Transverse colon (tissue), 4 donors: Measurements from ENCODE around the gene SLC24A3. TPM values are rescaled to one million over a fixed set of nuclear protein-coding genes. Genes with fewer than 3 reads are reported as not detected.

Experiments
- DNase-seq: peaks from one replicate; pipeline ENCODE4 v3.0.0-alpha.2; 2019
- H3K27ac ChIP-seq, 4 donors: fragments of 200-600 bp; sonication (generic); 2 replicates each; pipeline ENCODE4 v1.5.1; 2016 to 2018; ENCODE audit warnings: inconsistent platforms in 4 of 4
- H3K27me3 ChIP-seq: fragments of 200-600 bp; sonication (generic); 2 replicates; pipeline ENCODE4 v1.5.1; 2017; ENCODE audit warnings: inconsistent platforms
- H3K36me3 ChIP-seq, 4 donors: fragments of 200-600 bp; sonication (generic); 2 replicates each; pipeline ENCODE4 v1.5.1; 2017 to 2019; ENCODE audit warnings: inconsistent platforms in 4 of 4
- H3K4me1 ChIP-seq, 4 donors: fragments of 200-600 bp; sonication (generic); 2 replicates each; pipeline ENCODE4 v1.5.1; 2017 to 2020; ENCODE audit warnings: inconsistent platforms in 4 of 4
- H3K4me3 ChIP-seq, 4 donors: fragments of 200-600 bp; sonication (generic); 1 replicate in 1 of 4; 2 replicates in 3 of 4; pipeline versions ENCODE4 v1.5.1 to v1.6.1; 2017 to 2019; ENCODE audit warnings: inconsistent platforms in 4 of 4
- H3K9me3 ChIP-seq, 2 donors: fragments of 200-600 bp; sonication (generic); 2 replicates each; pipeline ENCODE4 v1.5.1; 2017 to 2019; ENCODE audit warnings: inconsistent platforms in 2 of 2
- CTCF ChIP-seq, 5 experiments: fragments of 200-600 bp in 3 of 5; fragments of 450-650 bp in 2 of 5; sonication (generic) in 3 of 5; IDR thresholded peaks; 1 replicate in 2 of 5; 2 replicates in 3 of 5; pipeline ENCODE4 v1.5.1; 2016 to 2017; ENCODE audit warnings: antibody characterized with exemption in 5 of 5, inconsistent platforms in 3 of 5, mild to moderate bottlenecking in 2 of 5, moderate library complexity in 1 of 5
- EP300 ChIP-seq: sonication (generic); formaldehyde crosslinking; IDR thresholded peaks from one replicate; pipeline ENCODE4 v1.6.1; 2017; ENCODE audit warnings: antibody characterized with exemption, low read depth
- POLR2A ChIP-seq: fragments of 450-650 bp; IDR thresholded peaks from one replicate; pipeline ENCODE4 v1.6.1; 2016; ENCODE audit warnings: antibody characterized with exemption, mild to moderate bottlenecking, moderate library complexity
- POLR2AphosphoS5 ChIP-seq, 3 donors: sonication (generic); formaldehyde crosslinking; IDR thresholded peaks; one replicate each; pipeline ENCODE4 v1.6.1; 2016; ENCODE audit warnings: antibody characterized with exemption in 3 of 3
- WGBS, 2 donors: methylation state at CpG; one replicate each; pipeline ENCODE4 v1.1.5; 2018; ENCODE audit warnings: low coverage in 1 of 2; 5-methylcytosine and 5-hydroxymethylcytosine counted together
- in situ Hi-C, 4 donors: fragments of 200-750 bp; cut with MboI; loops; one replicate each; pipeline versions ENCODE4 v1.15.0 to v1.15.1; 2017; ENCODE audit warnings: low sequenced_read_pairs in 3 of 4, low pct_ligation_motif_present in 1 of 4, low pct_unique_long_range_greater_than_20kb in 1 of 4
- intact Hi-C: fragments of 100-400 bp; cut with DNase I; formaldehyde crosslinking; loops from one replicate; pipeline ENCODE4 v1.15.1; 2023; ENCODE audit warnings: low total_unique reads
- total RNA-seq, 4 donors: library from RNA; depleted of rRNA; stranded (reverse); fragments of >200 nt; gene quantifications; one replicate each; pipeline ENCODE4 v1.1.0, GENCODE V29; 2016

SLC24A3 gene
- total RNA-seq, 4 donors from 2014 or later = 4.4 to 6.7 (median 4.6) TPM

- Histone ChIP-seq H3K36me3 (no peaks in the 10 kb centered on the region), H3K27ac (no peak overlapping the region), H3K27me3 (no peaks in the 10 kb centered on the region), H3K4me3 (no peak overlapping the region), H3K4me1 (peaks cover 0 to 9% (median 4%) of the 10 kb centered on the region in 4 donors), H3K9me3 (no peaks in the 10 kb centered on the region)
- intact Hi-C loops (no loop called here), in situ Hi-C loops (loop anchor here in 1 of 4 donors (25.0 kb wide), 1 partner anchor 459 kb away; the partner anchor contains the start of gene SLC24A3)
- 40 to 84% methylated on average over 3 of the region's 3 CpGs for WGBS, 2 donors
- TF ChIP-seq EP300 = no peak
- TF ChIP-seq CTCF (IDR thresholded peaks at IDR 0.05) = no peak
- TF ChIP-seq POLR2A = no peak
- no peak for TF ChIP-seq POLR2AphosphoS5 (IDR thresholded peaks at IDR 0.05)
- no peak for DNase-seq
These were observed 458.4 kb downstream of the SLC24A3 start for GRCh38 chr20:19670829-19671228.

GRCh38 chr20:19671374-19671773, 458.9 kb downstream of the SLC24A3 start:
- H3K36me3 ChIP-seq = no peaks in the 10 kb centered on the region
- H3K27ac ChIP-seq = no peak overlapping the region
- intact Hi-C loops (no loop called here), in situ Hi-C loops (loop anchor here in 1 of 4 donors (25.0 kb wide), 1 partner anchor 459 kb away; the partner anchor contains the start of gene SLC24A3)
- H3K27me3 ChIP-seq = no peaks in the 10 kb centered on the region
- no peaks in the 10 kb centered on the region for H3K9me3 ChIP-seq
- peaks cover 0 to 9% (median 4%) of the 10 kb centered on the region in 4 donors for H3K4me1 ChIP-seq
- no peak overlapping the region for H3K4me3 ChIP-seq
- no peak for TF ChIP-seq EP300
- DNase-seq = no peak
- 92 to 100% methylated on average over 1 of the region's 1 CpG for WGBS, 2 donors

- H3K9me3 ChIP-seq = no peaks in the 10 kb centered on the region
- in situ Hi-C loops (loop anchor here in 1 of 4 donors (25.0 kb wide), 1 partner anchor 460 kb away; the partner anchor contains the start of gene SLC24A3), intact Hi-C loops (no loop called here)
- H3K27ac ChIP-seq = no peak overlapping the region
- H3K4me3 ChIP-seq = no peak overlapping the region
- H3K36me3 ChIP-seq = no peaks in the 10 kb centered on the region
- H3K4me1 ChIP-seq = peaks cover 0 to 9% (median 4%) of the 10 kb centered on the region in 4 donors
- no peak for TF ChIP-seq EP300
- TF ChIP-seq POLR2AphosphoS5 (IDR thresholded peaks at IDR 0.05) = no peak
- no peak for TF ChIP-seq CTCF (IDR thresholded peaks at IDR 0.05)
- no peak for TF ChIP-seq POLR2A
- WGBS, 2 donors = 45 to 100% methylated on average over 2 to 5 of the region's 5 CpGs
- H3K27me3 ChIP-seq = no peaks in the 10 kb centered on the region
- no peak for DNase-seq
These were observed 460.1 kb downstream of the SLC24A3 start for GRCh38 chr20:19672498-19672897.

- H3K27me3 ChIP-seq = no peaks in the 10 kb centered on the region
- intact Hi-C loops = no loop called here
- DNase-seq = no peak
- no peak overlapping the region for H3K27ac ChIP-seq
- no peak overlapping the region for H3K4me3 ChIP-seq
- no peak for TF ChIP-seq EP300
- TF ChIP-seq CTCF (IDR thresholded peaks at IDR 0.05) = no peak
- no peak for TF ChIP-seq POLR2AphosphoS5 (IDR thresholded peaks at IDR 0.05)
- no peak for TF ChIP-seq POLR2A
- in situ Hi-C loops = loop anchor here in 1 of 4 donors (25.0 kb wide), 1 partner anchor 461 kb away; the partner anchor contains the start of gene SLC24A3
- no peaks in the 10 kb centered on the region for H3K36me3 ChIP-seq
- H3K4me1 ChIP-seq = peaks cover 0 to 9% (median 4%) of the 10 kb centered on the region in 4 donors
- no peaks in the 10 kb centered on the region for H3K9me3 ChIP-seq
These were observed 461.1 kb downstream of the SLC24A3 start for GRCh38 chr20:19673575-19673974.

GRCh38 chr20:19676202-19676601, 463.8 kb downstream of the SLC24A3 start:
- no peak for DNase-seq
- in situ Hi-C loops = loop anchor here in 1 of 4 donors (25.0 kb wide), 1 partner anchor 111 kb away; no protein-coding TSS in a partner anchor
- no peaks in the 10 kb centered on the region for H3K36me3 ChIP-seq
- no peak overlapping the region for H3K4me3 ChIP-seq
- intact Hi-C loops = no loop called here
- H3K4me1 ChIP-seq = peaks cover 0 to 9% (median 4%) of the 10 kb centered on the region in 4 donors
- H3K27ac ChIP-seq = no peak overlapping the region
- no peak for TF ChIP-seq CTCF (IDR thresholded peaks at IDR 0.05)
- TF ChIP-seq EP300 = no peak
- TF ChIP-seq POLR2A = no peak
- no peak for TF ChIP-seq POLR2AphosphoS5 (IDR thresholded peaks at IDR 0.05)
- H3K27me3 ChIP-seq = no peaks in the 10 kb centered on the region
- no peaks in the 10 kb centered on the region for H3K9me3 ChIP-seq
- WGBS, 2 donors = 80 to 100% methylated on average over 1 to 4 of the region's 4 CpGs
